ENCODE results near the gene CASK. TPM values are rescaled to one million over a fixed set of nuclear protein-coding genes. Genes with fewer than 3 reads are reported as not detected.

CASK gene
- polyA plus RNA-seq, 1 donor from 2014 or later: 58.3 TPM

GRCh38 chrX:41858161-41858775, 65.1 kb downstream of the CASK start:
- H3K9me3 ChIP-seq (ENCODE audit: low read length): no peaks in the 10 kb centered on the region
- TF ChIP-seq POLR2AphosphoS5 (IDR thresholded peaks at IDR 0.05) (no peak), REST (IDR thresholded peaks at IDR 0.05; ENCODE audit: borderline replicate concordance) (no peak), SMC3 (conservative IDR thresholded peaks at IDR 0.05; ENCODE audit: poor library complexity) (no peak), EP300 (conservative IDR thresholded peaks at IDR 0.05; ENCODE audit: poor library complexity, severe bottlenecking) (no peak), RAD21 (conservative IDR thresholded peaks at IDR 0.05) (no peak), TAF1 (IDR thresholded peaks at IDR 0.05; ENCODE audit: low read depth) (no peak), CTCF (IDR thresholded peaks at IDR 0.05; ENCODE audit: poor library complexity, severe bottlenecking) (no peak), EZH2 (IDR thresholded peaks at IDR 0.05; ENCODE audit: borderline replicate concordance, insufficient read depth, low read length, poor library complexity, severe bottlenecking) (no peak)
- H2AFZ ChIP-seq (ENCODE audit: low read depth, low read length): no peak overlapping the region
- H3K4me3 ChIP-seq (ENCODE audit: low read length): no peak overlapping the region
- H3K27me3 ChIP-seq (ENCODE audit: insufficient read depth, low read depth, low read length): no peaks in the 10 kb centered on the region
- no peaks in the 10 kb centered on the region for H3K9me2 ChIP-seq (ENCODE audit: insufficient read depth, low read length)
- no peaks in the 10 kb centered on the region for H4K20me1 ChIP-seq (ENCODE audit: insufficient read depth)
- no peaks in the 10 kb centered on the region for H3K36me3 ChIP-seq (ENCODE audit: insufficient read depth, low read length)
- no peaks in the 10 kb centered on the region for H3F3A ChIP-seq (ENCODE audit: insufficient read depth, low read length, poor library complexity, severe bottlenecking)
- no peak overlapping the region for H3K9ac ChIP-seq (ENCODE audit: low read length)
- H3K27ac ChIP-seq (ENCODE audit: low read length): no peak overlapping the region
- H3K79me2 ChIP-seq (replicated peaks; ENCODE audit: insufficient read depth, low read length): peaks cover 42% of the 10 kb centered on the region
- no peak overlapping the region for H3K4me2 ChIP-seq (ENCODE audit: low read length)

- no peaks in the 10 kb centered on the region for H3F3A ChIP-seq (ENCODE audit: insufficient read depth, low read length, poor library complexity, severe bottlenecking)
- H3K36me3 ChIP-seq (ENCODE audit: insufficient read depth, low read length): no peaks in the 10 kb centered on the region
- no peak overlapping the region for H3K27ac ChIP-seq (ENCODE audit: low read length)
- H3K4me3 ChIP-seq (ENCODE audit: low read length): no peak overlapping the region
- peaks cover 48% of the 10 kb centered on the region for H3K79me2 ChIP-seq (replicated peaks; ENCODE audit: insufficient read depth, low read length)
- H4K20me1 ChIP-seq (ENCODE audit: insufficient read depth): no peaks in the 10 kb centered on the region
- H3K9me2 ChIP-seq (ENCODE audit: insufficient read depth, low read length): no peaks in the 10 kb centered on the region
- TF ChIP-seq REST (IDR thresholded peaks at IDR 0.05; ENCODE audit: borderline replicate concordance) (no peak), EZH2 (IDR thresholded peaks at IDR 0.05; ENCODE audit: borderline replicate concordance, insufficient read depth, low read length, poor library complexity, severe bottlenecking) (no peak), EP300 (conservative IDR thresholded peaks at IDR 0.05; ENCODE audit: poor library complexity, severe bottlenecking) (no peak), POLR2AphosphoS5 (IDR thresholded peaks at IDR 0.05) (no peak), TAF1 (IDR thresholded peaks at IDR 0.05; ENCODE audit: low read depth) (no peak), SMC3 (conservative IDR thresholded peaks at IDR 0.05; ENCODE audit: poor library complexity) (no peak), RAD21 (conservative IDR thresholded peaks at IDR 0.05) (no peak), MXI1 (conservative IDR thresholded peaks at IDR 0.05; ENCODE audit: poor library complexity, severe bottlenecking) (no peak), CTCF (IDR thresholded peaks at IDR 0.05; ENCODE audit: poor library complexity, severe bottlenecking) (no peak)
- no peak overlapping the region for H3K4me2 ChIP-seq (ENCODE audit: low read length)
- H2AFZ ChIP-seq (ENCODE audit: low read depth, low read length): no peak overlapping the region
- no peaks in the 10 kb centered on the region for H3K9me3 ChIP-seq (ENCODE audit: low read length)
- H3K27me3 ChIP-seq (ENCODE audit: insufficient read depth, low read depth, low read length): no peaks in the 10 kb centered on the region
- no peak overlapping the region for H3K9ac ChIP-seq (ENCODE audit: low read length)
These were observed 65.7 kb downstream of the CASK start for GRCh38 chrX:41857670-41858069.
